ENCODE data around the gene TULP4.

Gene TULP4

GRCh38 chr6:158333094-158333493 is 20.8 kb downstream of the TULP4 start:
- TF ChIP-seq ZBTB7A (IDR thresholded peaks at IDR 0.05; ENCODE audit: low read depth): no peak
- TF ChIP-seq NFIC (IDR thresholded peaks at IDR 0.05): no peak

GRCh38 chr6:158334534-158334933 is 22.3 kb downstream of the TULP4 start:
- no peak for TF ChIP-seq FOXM1 (IDR thresholded peaks at IDR 0.05; ENCODE audit: borderline replicate concordance, low read depth)
- TF ChIP-seq NFIC (IDR thresholded peaks at IDR 0.05): no peak

GRCh38 chr6:158337332-158337731 is 25.1 kb downstream of the TULP4 start:
- no peak for TF ChIP-seq TEAD4 (IDR thresholded peaks at IDR 0.05)
- no peak for TF ChIP-seq YY1 (IDR thresholded peaks at IDR 0.05; ENCODE audit: low read depth)
- no peak for TF ChIP-seq MAX (IDR thresholded peaks at IDR 0.05)
- TF ChIP-seq EGR1 (IDR thresholded peaks at IDR 0.05): no peak
- TF ChIP-seq NFIC (IDR thresholded peaks at IDR 0.05): no peak
- TF ChIP-seq FOXM1 (IDR thresholded peaks at IDR 0.05; ENCODE audit: borderline replicate concordance, low read depth): no peak

DNA sequence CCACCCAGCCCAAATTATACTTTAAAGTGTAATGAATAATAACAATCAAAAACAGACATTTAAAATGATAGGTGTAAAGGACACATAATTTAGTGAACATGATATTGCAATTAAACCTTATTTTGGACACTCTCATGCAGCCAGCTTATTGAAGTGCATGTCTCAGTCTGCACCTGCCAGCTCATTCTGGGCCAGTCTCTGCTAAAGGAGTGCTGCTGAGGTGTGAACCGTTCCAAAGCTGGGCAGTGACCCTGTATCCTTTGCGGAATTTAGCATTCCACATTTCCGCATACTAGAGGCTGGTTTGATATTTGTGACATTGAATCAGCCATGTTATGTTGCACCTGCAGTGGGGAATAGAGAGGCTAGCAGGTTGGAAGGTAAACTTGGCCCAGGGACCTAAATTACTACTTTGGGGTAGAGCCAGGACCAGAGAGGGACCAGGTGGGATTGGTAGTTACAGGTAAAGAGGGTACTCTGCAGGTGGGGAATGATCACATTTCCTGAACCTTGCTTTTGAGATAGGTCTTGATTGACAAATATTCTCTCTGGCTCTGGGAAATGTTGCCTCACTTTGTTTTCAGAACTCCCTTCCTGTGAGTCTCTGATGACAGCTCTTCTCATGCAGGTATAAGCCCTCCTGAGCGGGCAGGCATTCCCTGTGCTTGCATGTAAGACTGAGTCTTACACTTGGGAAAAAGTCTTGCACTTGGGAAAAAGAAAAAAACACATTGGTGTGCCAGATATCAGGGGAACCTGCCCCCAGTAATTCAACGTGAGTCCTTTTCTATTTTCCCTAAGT is 26.2 kb downstream of the TULP4 start:
- TF ChIP-seq TCF12 (IDR thresholded peaks at IDR 0.05; ENCODE audit: low read depth): no peak
- no peak for TF ChIP-seq EP300 (IDR thresholded peaks at IDR 0.05; ENCODE audit: borderline replicate concordance)
- no peak for TF ChIP-seq CREB1 (IDR thresholded peaks at IDR 0.05; ENCODE audit: low read depth)
- TF ChIP-seq RAD21 (IDR thresholded peaks at IDR 0.05; ENCODE audit: low read depth): no peak
- TF ChIP-seq, protein P1, sequence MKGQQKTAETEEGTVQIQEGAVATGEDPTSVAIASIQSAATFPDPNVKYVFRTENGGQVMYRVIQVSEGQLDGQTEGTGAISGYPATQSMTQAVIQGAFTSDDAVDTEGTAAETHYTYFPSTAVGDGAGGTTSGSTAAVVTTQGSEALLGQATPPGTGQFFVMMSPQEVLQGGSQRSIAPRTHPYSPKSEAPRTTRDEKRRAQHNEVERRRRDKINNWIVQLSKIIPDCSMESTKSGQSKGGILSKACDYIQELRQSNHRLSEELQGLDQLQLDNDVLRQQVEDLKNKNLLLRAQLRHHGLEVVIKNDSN (IDR thresholded peaks at IDR 0.05): no peak
- TF ChIP-seq FOXM1 (IDR thresholded peaks at IDR 0.05; ENCODE audit: borderline replicate concordance, low read depth): no peak
- TF ChIP-seq TAF1 (IDR thresholded peaks at IDR 0.05; ENCODE audit: low read depth): no peak
- no peak for TF ChIP-seq ZBTB7A (IDR thresholded peaks at IDR 0.05; ENCODE audit: low read depth)
- TF ChIP-seq REST (IDR thresholded peaks at IDR 0.05; ENCODE audit: low read depth): no peak
- TF ChIP-seq NFIC (IDR thresholded peaks at IDR 0.05): no peak
- TF ChIP-seq TEAD4 (IDR thresholded peaks at IDR 0.05): no peak
- TF ChIP-seq EGR1 (IDR thresholded peaks at IDR 0.05): no peak
- TF ChIP-seq CEBPB (IDR thresholded peaks at IDR 0.05): no peak

DNA sequence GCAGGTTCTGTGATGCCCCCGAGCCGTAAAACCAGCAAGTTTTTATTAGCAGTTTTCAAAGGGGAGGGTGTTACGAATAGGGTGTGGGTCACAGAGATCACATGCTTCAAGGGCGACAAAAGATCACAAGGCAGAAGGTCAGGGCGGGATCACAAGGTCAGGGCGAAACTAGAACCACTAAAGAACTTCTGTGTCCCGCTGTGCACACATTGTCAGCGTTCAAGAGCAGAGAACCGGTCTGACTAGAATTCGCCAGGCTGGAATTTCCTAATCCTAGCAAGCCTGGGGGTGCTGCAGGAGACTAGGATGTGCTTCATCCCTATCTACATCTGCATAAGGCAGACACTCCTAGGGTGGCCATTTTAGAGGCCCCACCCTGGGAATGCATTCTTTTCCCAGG is 26.9 kb downstream of the TULP4 start:
- TF ChIP-seq EP300 (IDR thresholded peaks at IDR 0.05; ENCODE audit: borderline replicate concordance) (peak; percentile 71), FOXM1 (IDR thresholded peaks at IDR 0.05; ENCODE audit: borderline replicate concordance, low read depth) (0 out of 2 replicates have a peak, but pooled peaks have one; percentile 24), TCF12 (IDR thresholded peaks at IDR 0.05; ENCODE audit: low read depth) (peak; percentile 72), NFIC (IDR thresholded peaks at IDR 0.05) (peak; percentile 62), CEBPB (IDR thresholded peaks at IDR 0.05) (peak; percentile 77), TEAD4 (IDR thresholded peaks at IDR 0.05) (peak; percentile 77), MAX (IDR thresholded peaks at IDR 0.05) (0 out of 2 replicates have a peak, but pooled peaks have one; percentile 59)
- TF ChIP-seq, protein P1 (IDR thresholded peaks at IDR 0.05): peak; percentile 42; the same call in 1 of the 2 replicates

- TF ChIP-seq ZBTB7A (IDR thresholded peaks at IDR 0.05; ENCODE audit: low read depth) (no peak), TAF1 (IDR thresholded peaks at IDR 0.05; ENCODE audit: low read depth) (no peak), NFIC (IDR thresholded peaks at IDR 0.05) (no peak), TEAD4 (IDR thresholded peaks at IDR 0.05) (no peak), RAD21 (IDR thresholded peaks at IDR 0.05; ENCODE audit: low read depth) (no peak), FOXM1 (IDR thresholded peaks at IDR 0.05; ENCODE audit: borderline replicate concordance, low read depth) (no peak), CREB1 (IDR thresholded peaks at IDR 0.05; ENCODE audit: low read depth) (no peak)
These were observed 28.0 kb downstream of the TULP4 start for GRCh38 chr6:158340252-158340651.

GRCh38 chr6:158344534-158344933 is 32.3 kb downstream of the TULP4 start:
- TF ChIP-seq CEBPB (IDR thresholded peaks at IDR 0.05) (no peak), CREB1 (IDR thresholded peaks at IDR 0.05; ENCODE audit: low read depth) (no peak), ZBTB7A (IDR thresholded peaks at IDR 0.05; ENCODE audit: low read depth) (no peak), FOXM1 (IDR thresholded peaks at IDR 0.05; ENCODE audit: borderline replicate concordance, low read depth) (no peak), EGR1 (IDR thresholded peaks at IDR 0.05) (no peak), TCF12 (IDR thresholded peaks at IDR 0.05; ENCODE audit: low read depth) (no peak), TAF1 (IDR thresholded peaks at IDR 0.05; ENCODE audit: low read depth) (no peak), RAD21 (IDR thresholded peaks at IDR 0.05; ENCODE audit: low read depth) (no peak), YY1 (IDR thresholded peaks at IDR 0.05; ENCODE audit: low read depth) (no peak), MAX (IDR thresholded peaks at IDR 0.05) (no peak), NFIC (IDR thresholded peaks at IDR 0.05) (no peak), TEAD4 (IDR thresholded peaks at IDR 0.05) (no peak), REST (IDR thresholded peaks at IDR 0.05; ENCODE audit: low read depth) (no peak), EP300 (IDR thresholded peaks at IDR 0.05; ENCODE audit: borderline replicate concordance) (no peak)
- TF ChIP-seq, protein P1 (IDR thresholded peaks at IDR 0.05): no peak
